Gastroesophageal sphincter (tissue), 4 donors: ENCODE data around the gene ZSCAN21. TPM values are rescaled to one million over a fixed set of nuclear protein-coding genes. Genes with fewer than 3 reads are reported as not detected.

Source experiments
- ATAC-seq: fragments of 150-250 bp; one replicate; pipeline ENCODE4 v1.9.1; 2016; ENCODE audit warnings: mild to moderate bottlenecking, moderate library complexity
- H3K27ac ChIP-seq, 4 donors: fragments of 200-600 bp; sonication (generic) in 3 of 4; 1 replicate in 3 of 4; 2 replicates in 1 of 4; pipeline ENCODE4 v1.5.1; 2016 to 2019
- H3K27me3 ChIP-seq: fragments of 200-600 bp; sonication (generic); one replicate; pipeline ENCODE4 v1.5.1; 2019
- H3K36me3 ChIP-seq, 2 donors: fragments of 200-600 bp; sonication (generic); one replicate each; pipeline ENCODE4 v1.5.1; 2019; ENCODE audit warnings: control low read depth in 1 of 2
- H3K4me1 ChIP-seq, 3 donors: fragments of 200-600 bp; sonication (generic); 1 replicate in 2 of 3; 2 replicates in 1 of 3; pipeline ENCODE4 v1.5.1; 2016 to 2019; ENCODE audit warnings: control low read depth in 2 of 3
- H3K4me3 ChIP-seq, 2 donors: fragments of 200-600 bp; sonication (generic); one replicate each; pipeline ENCODE4 v1.5.1; 2019; ENCODE audit warnings: mild to moderate bottlenecking in 1 of 2, moderate library complexity in 1 of 2
- H3K9me3 ChIP-seq, 3 donors: fragments of 200-600 bp; sonication (generic); one replicate each; pipeline ENCODE4 v1.5.1; 2017 to 2019; ENCODE audit warnings: control low read depth in 2 of 3
- EP300 ChIP-seq: sonication (generic); formaldehyde crosslinking; IDR thresholded peaks from one replicate; pipeline ENCODE4 v1.6.1; 2017; ENCODE audit warnings: antibody characterized with exemption, mild to moderate bottlenecking
- POLR2A ChIP-seq, 2 donors: fragments of 450-650 bp; IDR thresholded peaks; one replicate each; pipeline ENCODE4 v1.6.1; 2017; ENCODE audit warnings: antibody characterized with exemption in 2 of 2, mild to moderate bottlenecking in 2 of 2, moderate library complexity in 1 of 2
- POLR2AphosphoS5 ChIP-seq: sonication (generic); formaldehyde crosslinking; IDR thresholded peaks from one replicate; pipeline ENCODE4 v1.6.1; 2017; ENCODE audit warnings: antibody characterized with exemption
- WGBS, 2 donors: methylation state at CpG; one replicate each; pipeline ENCODE4 v1.1.5; 2018; ENCODE audit warnings: low coverage in 1 of 2; 5-methylcytosine and 5-hydroxymethylcytosine counted together
- total RNA-seq, 4 donors: library from RNA; depleted of rRNA; stranded (reverse); fragments of >200 nt; gene quantifications; one replicate each; pipeline ENCODE4 v1.1.0, GENCODE V29; 2016
- TF ChIP-seq, protein P1 (sequence below), 4 experiments: fragments of 200-600 bp in 2 of 4; fragments of 450-650 bp in 2 of 4; sonication (generic) in 1 of 4; IDR thresholded peaks; one replicate each; pipeline ENCODE4 v1.5.1; 2017 to 2019; ENCODE audit warnings: antibody characterized with exemption in 4 of 4, mild to moderate bottlenecking in 2 of 4, moderate library complexity in 2 of 4

ZSCAN21 gene
- total RNA-seq, 4 donors from 2014 or later: 14.0 to 21.9 (median 20.9) TPM

DNA sequence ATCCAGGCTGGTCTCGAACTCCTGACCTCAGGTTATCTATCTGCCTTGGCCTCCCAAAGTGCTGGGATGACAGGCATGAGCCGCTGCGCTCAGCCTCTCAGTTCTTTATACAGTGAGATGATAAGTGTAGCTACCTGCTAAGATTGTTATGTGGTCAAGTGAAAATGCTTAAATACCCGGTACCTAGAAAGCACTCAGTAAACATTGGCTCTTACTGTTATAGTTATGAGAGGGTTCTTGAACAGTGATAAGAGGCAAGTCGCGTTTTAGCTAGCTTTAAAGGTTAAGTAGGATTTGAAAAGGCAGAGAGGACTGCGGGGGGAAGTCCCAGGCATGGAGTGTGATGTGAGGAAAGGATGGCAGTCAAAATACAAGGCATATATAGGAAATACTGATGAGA lies 29.7 kb upstream of the ZSCAN21 start:
- H3K27me3 ChIP-seq: no peaks in the 10 kb centered on the region
- TF ChIP-seq POLR2A (IDR thresholded peaks at IDR 0.05) (no peak), POLR2AphosphoS5 (no peak)
- ATAC-seq: no peak
- no peaks in the 10 kb centered on the region for H3K9me3 ChIP-seq
- 57 to 64% methylated on average over 3 to 7 of the region's 7 CpGs for WGBS, 2 donors
- peaks cover 0 to 77% (median 10%) of the 10 kb centered on the region in 3 donors for H3K4me1 ChIP-seq
- peaks cover 4 to 31% of the 10 kb centered on the region in 2 donors for H3K36me3 ChIP-seq
- no peak overlapping the region for H3K4me3 ChIP-seq
- peak overlapping the region in 2 of 4 donors; percentile 11 to 98 for H3K27ac ChIP-seq

DNA sequence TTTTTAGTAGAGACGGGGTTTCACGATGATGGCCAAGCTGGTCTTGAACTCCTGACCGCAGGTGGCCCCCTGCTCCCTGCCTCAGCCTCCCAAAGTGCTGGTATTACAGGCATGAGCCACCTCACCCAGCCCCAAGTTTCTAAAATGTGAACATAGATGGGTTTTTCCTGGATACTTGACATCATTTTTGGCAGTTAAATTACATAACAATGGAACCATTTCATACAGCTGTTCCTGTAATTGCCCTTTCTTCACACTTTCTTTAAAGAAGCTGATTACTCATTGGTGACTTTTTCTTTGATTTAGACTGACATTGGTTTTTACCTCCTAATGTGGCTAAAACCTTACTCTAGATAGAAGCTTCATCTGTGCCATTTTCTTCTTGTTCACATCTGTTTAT lies 28.3 kb upstream of the ZSCAN21 start:
- WGBS, 2 donors: 78% methylated on average over 3 of the region's 3 CpGs; no CpG with 5 or more reads in 1 of the 2 donors
- Histone ChIP-seq H3K36me3 (peaks cover 4 to 45% of the 10 kb centered on the region in 2 donors), H3K4me1 (peaks cover 0 to 70% (median 6%) of the 10 kb centered on the region in 3 donors), H3K4me3 (no peak overlapping the region), H3K9me3 (no peaks in the 10 kb centered on the region), H3K27me3 (no peaks in the 10 kb centered on the region), H3K27ac (peak overlapping the region in 2 of 4 donors; percentile 26 to 50)
- TF ChIP-seq, protein P1, sequence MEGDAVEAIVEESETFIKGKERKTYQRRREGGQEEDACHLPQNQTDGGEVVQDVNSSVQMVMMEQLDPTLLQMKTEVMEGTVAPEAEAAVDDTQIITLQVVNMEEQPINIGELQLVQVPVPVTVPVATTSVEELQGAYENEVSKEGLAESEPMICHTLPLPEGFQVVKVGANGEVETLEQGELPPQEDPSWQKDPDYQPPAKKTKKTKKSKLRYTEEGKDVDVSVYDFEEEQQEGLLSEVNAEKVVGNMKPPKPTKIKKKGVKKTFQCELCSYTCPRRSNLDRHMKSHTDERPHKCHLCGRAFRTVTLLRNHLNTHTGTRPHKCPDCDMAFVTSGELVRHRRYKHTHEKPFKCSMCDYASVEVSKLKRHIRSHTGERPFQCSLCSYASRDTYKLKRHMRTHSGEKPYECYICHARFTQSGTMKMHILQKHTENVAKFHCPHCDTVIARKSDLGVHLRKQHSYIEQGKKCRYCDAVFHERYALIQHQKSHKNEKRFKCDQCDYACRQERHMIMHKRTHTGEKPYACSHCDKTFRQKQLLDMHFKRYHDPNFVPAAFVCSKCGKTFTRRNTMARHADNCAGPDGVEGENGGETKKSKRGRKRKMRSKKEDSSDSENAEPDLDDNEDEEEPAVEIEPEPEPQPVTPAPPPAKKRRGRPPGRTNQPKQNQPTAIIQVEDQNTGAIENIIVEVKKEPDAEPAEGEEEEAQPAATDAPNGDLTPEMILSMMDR (IDR thresholded peaks at IDR 0.05): no peak
- TF ChIP-seq POLR2A (IDR thresholded peaks at IDR 0.05): no peak
- TF ChIP-seq EP300: no peak
- no peak for ATAC-seq

DNA sequence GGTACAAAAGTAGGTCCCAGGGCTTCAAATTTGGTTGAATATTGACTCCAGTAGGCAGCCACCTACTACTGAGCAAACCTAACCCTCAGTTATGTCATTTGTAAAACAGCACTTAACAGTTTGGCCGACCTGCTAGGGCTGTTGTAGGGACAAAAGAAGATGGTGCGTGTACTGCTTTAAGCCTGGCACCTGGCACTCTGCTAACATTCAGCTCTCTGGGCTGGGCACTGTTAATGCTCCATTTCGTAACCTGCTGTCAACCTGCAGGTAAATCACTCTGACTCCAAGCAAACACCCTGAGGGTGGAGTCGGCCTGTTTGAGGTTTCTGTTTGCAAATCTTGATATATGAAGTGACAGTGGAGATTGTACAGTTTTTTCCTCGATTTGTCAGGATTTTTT lies 27.0 kb upstream of the ZSCAN21 start:
- peaks cover 4 to 59% of the 10 kb centered on the region in 2 donors for H3K36me3 ChIP-seq
- peaks cover 0 to 57% (median under 1%) of the 10 kb centered on the region in 3 donors for H3K4me1 ChIP-seq
- 60 to 61% methylated on average over 5 of the region's 5 CpGs for WGBS, 2 donors
- H3K27ac ChIP-seq: no peak overlapping the region
- H3K9me3 ChIP-seq: no peaks in the 10 kb centered on the region
- ATAC-seq: no peak
- H3K27me3 ChIP-seq: no peaks in the 10 kb centered on the region
- no peak for TF ChIP-seq EP300
- H3K4me3 ChIP-seq: no peak overlapping the region

DNA sequence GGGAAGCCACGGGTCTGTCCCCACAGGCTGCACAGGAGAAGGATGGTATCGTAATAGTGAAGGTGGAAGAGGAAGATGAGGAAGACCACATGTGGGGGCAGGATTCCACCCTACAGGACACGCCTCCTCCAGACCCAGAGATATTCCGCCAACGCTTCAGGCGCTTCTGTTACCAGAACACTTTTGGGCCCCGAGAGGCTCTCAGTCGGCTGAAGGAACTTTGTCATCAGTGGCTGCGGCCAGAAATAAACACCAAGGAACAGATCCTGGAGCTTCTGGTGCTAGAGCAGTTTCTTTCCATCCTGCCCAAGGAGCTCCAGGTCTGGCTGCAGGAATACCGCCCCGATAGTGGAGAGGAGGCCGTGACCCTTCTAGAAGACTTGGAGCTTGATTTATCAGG lies 26.0 kb upstream of the ZSCAN21 start:
- H3K27me3 ChIP-seq: no peaks in the 10 kb centered on the region
- TF ChIP-seq POLR2AphosphoS5: no peak
- no peak for TF ChIP-seq EP300
- TF ChIP-seq POLR2A (IDR thresholded peaks at IDR 0.05): no peak
- TF ChIP-seq, protein P1 (IDR thresholded peaks at IDR 0.05): no peak
- WGBS, 2 donors: 89 to 100% methylated on average over 2 to 6 of the region's 12 CpGs
- H3K4me1 ChIP-seq: peaks cover 0 to 47% (median 0%) of the 10 kb centered on the region in 3 donors
- ATAC-seq: no peak
- no peaks in the 10 kb centered on the region for H3K9me3 ChIP-seq
- H3K36me3 ChIP-seq: peaks cover 4 to 68% of the 10 kb centered on the region in 2 donors
- H3K27ac ChIP-seq: no peak overlapping the region
- no peak overlapping the region for H3K4me3 ChIP-seq

DNA sequence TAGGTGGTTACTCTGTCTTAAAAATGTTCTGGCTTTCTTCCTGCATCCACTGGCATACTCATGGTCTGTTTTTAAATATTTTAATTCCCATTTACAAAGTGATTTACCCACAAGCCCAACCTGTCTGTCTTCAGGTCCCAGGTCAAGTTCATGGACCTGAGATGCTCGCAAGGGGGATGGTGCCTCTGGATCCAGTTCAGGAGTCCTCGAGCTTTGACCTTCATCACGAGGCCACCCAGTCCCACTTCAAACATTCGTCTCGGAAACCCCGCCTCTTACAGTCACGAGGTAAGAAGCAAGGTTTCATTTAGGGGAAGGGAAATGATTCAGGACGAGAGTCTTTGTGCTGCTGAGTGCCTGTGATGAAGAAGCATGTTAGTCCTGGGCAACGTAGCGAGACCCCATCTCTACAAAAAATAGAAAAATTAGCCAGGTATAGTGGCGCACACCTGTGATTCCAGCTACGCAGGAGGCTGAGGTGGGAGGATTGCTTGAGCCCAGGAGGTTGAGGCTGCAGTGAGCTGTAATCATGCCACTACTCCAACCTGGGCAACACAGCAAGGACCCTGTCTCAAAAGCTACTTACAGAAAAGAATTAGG lies 25.5 kb upstream of the ZSCAN21 start:
- no peak overlapping the region for H3K27ac ChIP-seq
- no peaks in the 10 kb centered on the region for H3K9me3 ChIP-seq
- no peaks in the 10 kb centered on the region for H3K27me3 ChIP-seq
- TF ChIP-seq POLR2AphosphoS5 (no peak), POLR2A (IDR thresholded peaks at IDR 0.05) (no peak), EP300 (no peak)
- TF ChIP-seq, protein P1 (IDR thresholded peaks at IDR 0.05): no peak
- peaks cover 0 to 42% (median 0%) of the 10 kb centered on the region in 3 donors for H3K4me1 ChIP-seq
- H3K4me3 ChIP-seq: no peak overlapping the region
- WGBS, 2 donors: 91 to 100% methylated on average over 4 to 8 of the region's 12 CpGs
- peaks cover 4 to 70% of the 10 kb centered on the region in 2 donors for H3K36me3 ChIP-seq
- ATAC-seq: no peak

DNA sequence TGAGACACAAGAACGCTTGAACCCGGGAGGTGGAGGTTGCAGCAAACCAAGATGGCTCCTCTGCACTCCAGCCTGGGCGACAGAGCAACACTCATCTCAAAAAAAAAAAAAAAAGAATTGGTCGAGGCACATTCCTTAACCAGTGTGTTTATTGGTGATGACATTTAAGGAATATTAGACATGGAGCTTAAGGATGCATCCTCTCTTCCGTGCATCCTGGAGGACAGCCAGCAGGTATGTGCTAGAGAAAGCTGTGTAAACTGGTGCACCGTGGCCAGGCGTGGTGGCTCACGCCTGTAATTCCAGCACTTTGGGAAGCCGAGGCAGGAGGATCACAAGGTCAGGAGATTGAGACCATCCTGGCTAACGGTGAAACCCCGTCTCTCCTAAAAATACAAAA lies 22.4 kb upstream of the ZSCAN21 start:
- no peak for ATAC-seq
- Histone ChIP-seq H3K9me3 (no peaks in the 10 kb centered on the region), H3K4me1 (peaks cover 0 to 13% (median 0%) of the 10 kb centered on the region in 3 donors), H3K36me3 (peaks cover 4 to 97% of the 10 kb centered on the region in 2 donors), H3K27ac (no peak overlapping the region), H3K27me3 (no peaks in the 10 kb centered on the region), H3K4me3 (no peak overlapping the region)
- WGBS, 2 donors: 88 to 89% methylated on average over 8 to 11 of the region's 11 CpGs
- TF ChIP-seq, protein P1 (IDR thresholded peaks at IDR 0.05): no peak
- TF ChIP-seq POLR2A (IDR thresholded peaks at IDR 0.05) (no peak), EP300 (no peak), POLR2AphosphoS5 (no peak)
